Prostate gland (tissue), 2 donors: ENCODE results near the gene GDPD5.

Source experiments
- POLR2A ChIP-seq: fragments of 450-650 bp; IDR thresholded peaks from one replicate; pipeline ENCODE4 v1.6.1; 2016; ENCODE audit warnings: antibody characterized with exemption, mild to moderate bottlenecking
- POLR2AphosphoS5 ChIP-seq: sonication (generic); formaldehyde crosslinking; IDR thresholded peaks from one replicate; pipeline ENCODE4 v1.6.1; 2017; ENCODE audit warnings: antibody characterized with exemption
- TF ChIP-seq, protein P1 (sequence below), 4 experiments: fragments of 200-600 bp in 2 of 4; fragments of 450-650 bp in 2 of 4; sonication (generic) in 2 of 4; IDR thresholded peaks; 1 replicate in 3 of 4; 2 replicates in 1 of 4; pipeline ENCODE4 v1.5.1; 2016 to 2019; ENCODE audit warnings: antibody characterized with exemption in 4 of 4, mild to moderate bottlenecking in 2 of 4, moderate library complexity in 2 of 4

- TF ChIP-seq POLR2AphosphoS5: no peak
- TF ChIP-seq, protein P1, sequence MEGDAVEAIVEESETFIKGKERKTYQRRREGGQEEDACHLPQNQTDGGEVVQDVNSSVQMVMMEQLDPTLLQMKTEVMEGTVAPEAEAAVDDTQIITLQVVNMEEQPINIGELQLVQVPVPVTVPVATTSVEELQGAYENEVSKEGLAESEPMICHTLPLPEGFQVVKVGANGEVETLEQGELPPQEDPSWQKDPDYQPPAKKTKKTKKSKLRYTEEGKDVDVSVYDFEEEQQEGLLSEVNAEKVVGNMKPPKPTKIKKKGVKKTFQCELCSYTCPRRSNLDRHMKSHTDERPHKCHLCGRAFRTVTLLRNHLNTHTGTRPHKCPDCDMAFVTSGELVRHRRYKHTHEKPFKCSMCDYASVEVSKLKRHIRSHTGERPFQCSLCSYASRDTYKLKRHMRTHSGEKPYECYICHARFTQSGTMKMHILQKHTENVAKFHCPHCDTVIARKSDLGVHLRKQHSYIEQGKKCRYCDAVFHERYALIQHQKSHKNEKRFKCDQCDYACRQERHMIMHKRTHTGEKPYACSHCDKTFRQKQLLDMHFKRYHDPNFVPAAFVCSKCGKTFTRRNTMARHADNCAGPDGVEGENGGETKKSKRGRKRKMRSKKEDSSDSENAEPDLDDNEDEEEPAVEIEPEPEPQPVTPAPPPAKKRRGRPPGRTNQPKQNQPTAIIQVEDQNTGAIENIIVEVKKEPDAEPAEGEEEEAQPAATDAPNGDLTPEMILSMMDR (IDR thresholded peaks at IDR 0.05): no peak
- TF ChIP-seq POLR2A: no peak
Measured at GRCh38 chr11:75425422-75425821, 100.3 kb downstream of the GDPD5 start.
